Fibroblast of villous mesenchyme (primary cell): ENCODE results near the gene FRMPD1. TPM values are rescaled to one million over a fixed set of nuclear protein-coding genes. Genes with fewer than 3 reads are reported as not detected.

Experiments
- DNase-seq: peaks from one replicate; pipeline ENCODE4 v3.0.0-alpha.2; 2010; ENCODE audit warnings: low read depth
- H3K4me3 ChIP-seq: 2 replicates; pipeline ENCODE4 v1.5.1; 2011; ENCODE audit warnings: low read depth, mild to moderate bottlenecking, low read length
- CTCF ChIP-seq: IDR thresholded peaks from 2 replicates; pipeline ENCODE4 v1.5.1; 2012; ENCODE audit warnings: low read depth, mild to moderate bottlenecking, low read length; ENCODE audit not compliant: insufficient read depth
- total RNA-seq: library from RNA; depleted of rRNA; stranded (reverse); fragments of >200 nt; gene quantifications from 2 replicates; pipeline ENCODE4 v1.2.3, GENCODE V29; 2012

Gene FRMPD1
- total RNA-seq, 1 donor = not detected

GRCh38 chr9:37769995-37770394, 119.2 kb downstream of the FRMPD1 start:
- DNase-seq = no peak
- no peak for TF ChIP-seq CTCF
- H3K4me3 ChIP-seq = no peak overlapping the region

GRCh38 chr9:37775216-37775919, 124.6 kb downstream of the FRMPD1 start:
- TF ChIP-seq CTCF = no peak
- no peak overlapping the region for H3K4me3 ChIP-seq
- DNase-seq = no peak

GRCh38 chr9:37776328-37776727, 125.6 kb downstream of the FRMPD1 start:
- H3K4me3 ChIP-seq = no peak overlapping the region
- TF ChIP-seq CTCF = no peak
- peak; percentile 32 for DNase-seq

GRCh38 chr9:37778534-37778933, 127.8 kb downstream of the FRMPD1 start:
- DNase-seq = no peak
- no peak for TF ChIP-seq CTCF
- no peak overlapping the region for H3K4me3 ChIP-seq

- peak overlapping the region; percentile 94 for H3K4me3 ChIP-seq
- TF ChIP-seq CTCF = no peak
- DNase-seq = no peak
These were observed 133.5 kb downstream of the FRMPD1 start for GRCh38 chr9:37784291-37784615.

GRCh38 chr9:37784616-37785483, 134.1 kb downstream of the FRMPD1 start, which contains the start of gene EXOSC3:
Gene EXOSC3, minus strand, starts transcription at chr9:37785064. Its CDS starts 20 bp downstream, at chr9:37785044.
- no peak for TF ChIP-seq CTCF
- H3K4me3 ChIP-seq = peak within 1 kb of the TSS; percentile 94
- peak; percentile 89 for DNase-seq
